ENCODE measurements around the gene TIMM22. TPM values are rescaled to one million over a fixed set of nuclear protein-coding genes. Genes with fewer than 3 reads are reported as not detected.

TIMM22 gene
- polyA plus RNA-seq, 3 donors from 2014 or later: 22.0 to 26.9 (median 24.4) TPM

DNA sequence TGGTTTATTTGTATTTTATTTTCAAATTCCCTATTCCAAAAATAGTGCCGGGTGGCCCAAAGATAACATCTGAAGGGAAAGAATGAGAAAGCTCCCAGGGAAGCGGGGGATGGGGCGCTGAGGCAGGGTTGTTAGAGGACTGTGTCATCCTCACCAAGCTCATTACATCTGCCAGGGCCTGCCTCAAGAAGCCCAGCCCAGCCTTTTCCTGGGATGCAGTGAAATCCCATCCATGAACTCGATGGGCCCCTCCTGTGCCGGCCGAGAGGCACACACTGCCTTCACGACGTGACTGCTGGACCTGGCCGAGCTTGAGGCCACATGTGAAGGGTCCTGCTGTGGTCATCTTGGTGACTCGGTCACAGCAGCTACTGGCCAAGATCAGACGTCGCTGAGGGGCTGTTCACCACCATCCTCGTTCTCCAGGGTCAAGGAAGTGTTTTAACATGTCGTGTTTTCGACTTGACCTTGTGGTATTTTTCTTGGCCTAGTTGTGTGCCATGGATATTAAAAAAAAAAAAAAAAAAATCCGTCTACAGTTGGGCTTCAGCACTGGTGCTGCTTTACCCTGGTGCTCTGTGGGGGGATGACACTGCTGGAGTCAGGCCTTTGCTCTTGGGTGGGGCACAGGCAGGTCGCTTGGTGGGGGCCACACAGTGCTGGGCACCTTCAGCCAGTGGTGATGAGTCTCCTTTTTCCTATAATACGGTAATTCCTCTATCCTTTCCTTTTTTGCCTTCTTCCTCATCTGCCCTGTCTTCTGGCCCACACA, 4.9 kb downstream of the TIMM22 start:
- Mint-ChIP-seq H3K27ac (peak overlapping the region in 1 of 6 donors; percentile 31), H3K9me3 (no peaks in the 10 kb centered on the region), H3K27me3 (ENCODE audit: low read depth in 3 of 3) (peaks cover 0 to 12% (median 4%) of the 10 kb centered on the region in 3 donors), H3K4me3 (no peak overlapping the region), H3K36me3 (peaks cover 0 to 21% (median 21%) of the 10 kb centered on the region in 3 donors), H3K4me1 (peaks cover 25 to 26% of the 10 kb centered on the region in 2 donors)
- no peak for DNase-seq

DNA sequence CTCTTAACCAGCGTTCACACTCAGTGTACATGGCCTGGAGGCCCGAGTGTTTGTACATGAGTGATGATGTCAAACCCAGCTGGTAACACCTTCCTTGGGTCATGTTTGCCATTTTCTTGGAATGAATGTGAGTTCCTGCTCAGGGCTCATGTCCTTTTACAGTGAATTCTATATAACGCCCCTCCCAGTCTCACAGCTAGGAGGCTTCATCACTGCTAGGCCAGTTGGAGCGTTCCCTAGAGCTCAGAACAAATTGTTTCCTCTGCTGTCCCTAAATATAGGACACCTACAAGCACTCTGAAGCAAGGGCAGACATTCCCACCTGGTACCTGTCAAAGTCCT, 5.5 kb downstream of the TIMM22 start:
- DNase-seq: no peak
- Mint-ChIP-seq H3K27ac (peak overlapping the region in 1 of 6 donors; percentile 31), H3K27me3 (ENCODE audit: low read depth in 3 of 3) (peaks cover 0 to 11% (median 2%) of the 10 kb centered on the region in 3 donors), H3K36me3 (peaks cover 0 to 21% (median 21%) of the 10 kb centered on the region in 3 donors), H3K9me3 (no peaks in the 10 kb centered on the region), H3K4me1 (peaks cover 21 to 22% of the 10 kb centered on the region in 2 donors), H3K4me3 (no peak overlapping the region)

DNA sequence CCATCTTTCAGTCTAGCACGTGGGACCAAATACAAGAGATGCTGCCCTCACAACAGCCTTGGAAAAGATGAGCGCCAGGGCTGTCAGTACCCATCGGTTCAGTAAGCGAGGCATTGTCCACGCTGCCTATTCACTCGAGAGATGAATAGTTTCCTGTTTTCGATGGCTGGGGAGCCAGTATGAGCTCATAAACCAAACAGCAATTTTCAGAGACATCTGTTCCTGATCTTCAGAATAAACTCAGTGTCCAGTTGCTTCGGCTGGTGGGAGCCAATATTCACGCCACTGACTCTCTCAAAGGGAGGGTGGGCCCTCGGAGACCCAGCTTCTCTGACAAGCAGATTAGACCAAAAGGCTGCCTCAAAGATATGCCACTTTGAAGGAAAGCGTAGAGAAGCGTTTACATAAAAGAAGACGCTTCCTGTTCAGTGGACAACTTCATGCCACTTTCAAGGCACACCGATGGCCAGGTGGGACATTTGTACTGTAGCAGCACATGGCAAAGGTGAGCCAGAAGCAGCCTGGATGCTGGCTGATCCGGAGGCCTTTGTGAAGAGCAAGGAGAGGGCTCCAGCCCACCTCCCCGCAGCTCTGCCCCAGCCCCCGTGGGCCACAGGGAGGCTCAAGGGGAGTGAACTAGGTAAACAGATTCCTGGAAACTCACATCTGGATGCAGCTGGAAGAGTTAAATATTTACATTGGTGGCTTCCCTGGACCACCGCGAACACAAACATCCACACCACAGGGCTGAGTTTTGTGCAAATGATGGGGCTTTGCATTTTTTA, 6.0 kb downstream of the TIMM22 start:
- Mint-ChIP-seq H3K27ac (peak overlapping the region in 1 of 6 donors; percentile 62), H3K9me3 (no peaks in the 10 kb centered on the region), H3K27me3 (ENCODE audit: low read depth in 3 of 3) (peaks cover under 1 to 11% (median 2%) of the 10 kb centered on the region in 3 donors), H3K4me3 (no peak overlapping the region), H3K36me3 (peaks cover 0 to 22% (median 21%) of the 10 kb centered on the region in 3 donors), H3K4me1 (peaks cover 16% of the 10 kb centered on the region in 2 donors)
- DNase-seq: no peak

DNA sequence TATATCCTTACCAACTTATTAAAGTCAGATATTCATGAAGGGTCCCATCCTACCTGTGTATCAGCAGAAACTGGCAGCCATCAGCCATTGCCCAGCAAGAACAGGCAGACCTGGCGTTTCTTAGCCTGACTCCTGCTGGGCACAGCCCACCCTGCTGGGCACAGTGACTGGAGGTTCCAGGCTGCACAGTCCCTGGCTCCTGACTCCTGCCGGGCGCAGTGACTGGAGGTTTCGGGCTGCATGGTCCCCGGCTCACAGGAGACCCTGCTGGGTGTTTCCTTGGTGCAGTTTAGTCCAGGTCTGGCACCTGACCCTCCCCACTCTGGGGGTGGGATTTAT, 6.7 kb downstream of the TIMM22 start:
- H3K36me3 Mint-ChIP-seq: peaks cover 0 to 24% (median 21%) of the 10 kb centered on the region in 3 donors
- DNase-seq: no peak
- no peak overlapping the region for H3K27ac Mint-ChIP-seq
- H3K4me3 Mint-ChIP-seq: no peak overlapping the region
- H3K9me3 Mint-ChIP-seq: no peaks in the 10 kb centered on the region
- H3K4me1 Mint-ChIP-seq: peaks cover 9 to 10% of the 10 kb centered on the region in 2 donors
- H3K27me3 Mint-ChIP-seq (ENCODE audit: low read depth in 3 of 3): peaks cover 2 to 11% (median 2%) of the 10 kb centered on the region in 3 donors

DNA sequence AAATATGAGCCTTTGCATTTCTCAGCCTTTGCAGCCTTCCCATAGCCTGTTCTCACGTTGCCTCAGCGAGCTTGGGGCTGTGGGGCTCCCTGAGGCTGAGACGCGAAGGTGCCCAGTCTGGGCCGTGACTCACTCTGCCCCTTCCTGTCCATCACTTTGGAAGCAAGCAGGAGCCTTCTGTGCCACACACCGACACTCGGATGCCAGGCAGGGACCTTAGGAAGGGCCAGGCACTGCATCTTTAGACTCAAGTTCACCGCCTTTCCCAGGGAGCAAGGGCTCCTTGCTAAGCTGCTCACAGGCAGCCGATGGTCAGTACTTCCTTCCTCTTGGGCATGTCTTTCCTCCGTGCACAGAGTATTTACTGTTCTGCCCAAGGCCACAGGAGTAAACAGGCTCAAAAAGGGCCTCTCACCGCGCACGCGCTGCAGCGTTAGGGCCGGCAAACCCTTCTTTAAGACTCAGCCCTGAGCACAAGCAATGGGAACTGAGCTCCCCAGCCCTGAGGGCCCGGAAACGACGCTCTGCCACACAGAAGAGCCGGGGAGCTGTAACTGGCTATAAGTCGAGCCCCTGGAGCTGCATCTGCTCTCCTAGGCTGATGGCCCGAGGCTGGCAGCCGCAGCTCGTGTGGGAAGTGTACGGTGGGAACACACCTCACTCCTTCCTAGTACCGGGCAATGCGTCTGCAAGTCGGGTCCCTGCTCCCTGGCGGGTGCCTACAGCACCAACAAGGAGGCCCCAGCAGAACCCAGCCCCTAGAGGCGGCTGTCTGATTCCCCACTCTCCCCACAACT, 7.2 kb downstream of the TIMM22 start:
- H3K27me3 Mint-ChIP-seq (ENCODE audit: low read depth in 3 of 3): peaks cover 2 to 13% (median 2%) of the 10 kb centered on the region in 3 donors
- H3K9me3 Mint-ChIP-seq: no peaks in the 10 kb centered on the region
- no peak overlapping the region for H3K4me3 Mint-ChIP-seq
- H3K4me1 Mint-ChIP-seq: peaks cover 4% of the 10 kb centered on the region in 2 donors
- DNase-seq: no peak
- H3K27ac Mint-ChIP-seq: no peak overlapping the region
- H3K36me3 Mint-ChIP-seq: peaks cover 0 to 23% (median 20%) of the 10 kb centered on the region in 3 donors

DNA sequence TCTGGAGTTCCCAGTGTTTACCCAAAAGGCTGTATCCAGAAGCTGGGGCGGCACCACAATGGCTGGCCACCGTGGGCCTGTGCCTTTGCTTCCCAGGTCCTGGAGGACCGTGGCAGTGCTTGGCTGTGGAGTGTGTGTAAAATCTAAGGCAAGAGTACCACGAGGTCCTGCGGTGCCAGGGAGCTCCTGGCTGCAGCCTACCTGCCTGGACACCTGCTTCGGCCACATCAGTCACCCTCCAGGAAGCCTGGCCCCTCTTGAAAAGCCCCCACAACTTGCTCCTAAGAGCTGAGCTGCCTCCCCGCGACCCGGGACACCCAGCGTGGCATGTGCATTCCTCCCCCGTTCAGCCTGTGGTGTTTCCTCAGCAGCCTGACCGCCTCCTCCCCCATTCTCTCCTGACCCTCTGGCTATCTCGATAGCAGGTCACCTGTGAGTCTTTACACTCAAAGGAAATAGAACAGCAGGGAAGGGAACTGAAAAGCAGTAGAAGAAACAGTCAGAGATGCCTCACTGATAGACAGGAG, 7.9 kb downstream of the TIMM22 start:
- H3K9me3 Mint-ChIP-seq: no peaks in the 10 kb centered on the region
- no peak for DNase-seq
- H3K4me3 Mint-ChIP-seq: no peak overlapping the region
- H3K27ac Mint-ChIP-seq: peak overlapping the region in 3 of 6 donors; percentile 28 to 60 (median 36)
- H3K4me1 Mint-ChIP-seq: peaks cover 0 to 2% of the 10 kb centered on the region in 2 donors
- H3K36me3 Mint-ChIP-seq: peaks cover 0 to 18% (median 18%) of the 10 kb centered on the region in 3 donors
- peaks cover 2 to 13% (median 2%) of the 10 kb centered on the region in 3 donors for H3K27me3 Mint-ChIP-seq (ENCODE audit: low read depth in 3 of 3)

DNA sequence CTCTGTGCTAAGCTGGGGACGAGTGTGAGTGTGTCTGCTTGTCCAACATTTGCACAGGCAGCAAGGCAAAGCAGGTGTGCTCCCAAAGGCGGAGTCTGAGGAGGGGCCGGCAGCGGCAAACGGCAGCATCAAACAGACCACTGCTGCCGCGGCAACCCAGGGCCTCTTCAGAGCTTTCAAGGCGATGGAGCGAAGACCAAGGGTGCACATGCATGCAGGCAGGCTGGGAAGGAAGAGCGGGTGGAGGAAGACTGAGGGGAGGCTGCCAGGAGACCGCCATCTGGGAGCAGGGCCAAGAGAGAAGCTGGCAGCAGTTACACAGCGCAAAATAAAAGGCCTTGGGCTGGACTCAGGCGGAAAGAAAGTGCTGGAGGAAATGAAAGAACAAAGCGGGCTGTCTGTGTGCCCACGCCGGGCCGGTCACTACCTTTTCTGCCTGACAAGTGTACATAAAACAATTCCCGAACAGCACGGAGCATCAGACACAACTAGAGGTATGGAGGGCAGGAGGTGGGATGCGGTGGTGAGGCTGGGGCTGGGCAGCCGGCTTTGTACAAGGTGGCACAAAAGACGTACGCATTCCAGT, 8.5 kb downstream of the TIMM22 start:
- no peak for DNase-seq
- H3K4me3 Mint-ChIP-seq: no peak overlapping the region
- peaks cover 0 to 15% (median 14%) of the 10 kb centered on the region in 3 donors for H3K36me3 Mint-ChIP-seq
- peak overlapping the region in 3 of 6 donors; percentile 36 to 77 (median 60) for H3K27ac Mint-ChIP-seq
- peaks cover 0 to 2% of the 10 kb centered on the region in 2 donors for H3K4me1 Mint-ChIP-seq
- peaks cover 2 to 11% (median 2%) of the 10 kb centered on the region in 3 donors for H3K27me3 Mint-ChIP-seq (ENCODE audit: low read depth in 3 of 3)
- no peaks in the 10 kb centered on the region for H3K9me3 Mint-ChIP-seq

DNA sequence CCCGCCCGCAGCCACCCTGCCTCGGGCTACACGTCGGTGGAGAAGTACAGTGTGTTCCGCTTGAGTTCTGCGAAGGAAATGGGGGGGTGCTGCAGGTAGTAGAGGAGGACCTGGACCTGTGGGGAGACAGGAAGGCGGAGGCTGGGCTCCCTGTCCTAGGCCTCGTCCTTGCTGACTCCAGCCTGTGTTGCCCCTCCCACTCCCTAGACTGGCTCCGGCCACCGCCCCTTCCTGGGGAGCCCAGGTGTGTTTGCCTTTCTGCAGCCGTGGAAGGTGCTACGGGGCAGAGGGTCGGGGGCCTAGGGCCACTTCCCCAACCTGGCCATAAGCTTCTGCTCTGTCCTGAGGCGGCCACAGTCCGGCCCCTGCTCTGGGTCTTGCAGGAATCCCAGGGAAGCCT, 9.1 kb downstream of the TIMM22 start:
- H3K4me3 Mint-ChIP-seq: no peak overlapping the region

DNA sequence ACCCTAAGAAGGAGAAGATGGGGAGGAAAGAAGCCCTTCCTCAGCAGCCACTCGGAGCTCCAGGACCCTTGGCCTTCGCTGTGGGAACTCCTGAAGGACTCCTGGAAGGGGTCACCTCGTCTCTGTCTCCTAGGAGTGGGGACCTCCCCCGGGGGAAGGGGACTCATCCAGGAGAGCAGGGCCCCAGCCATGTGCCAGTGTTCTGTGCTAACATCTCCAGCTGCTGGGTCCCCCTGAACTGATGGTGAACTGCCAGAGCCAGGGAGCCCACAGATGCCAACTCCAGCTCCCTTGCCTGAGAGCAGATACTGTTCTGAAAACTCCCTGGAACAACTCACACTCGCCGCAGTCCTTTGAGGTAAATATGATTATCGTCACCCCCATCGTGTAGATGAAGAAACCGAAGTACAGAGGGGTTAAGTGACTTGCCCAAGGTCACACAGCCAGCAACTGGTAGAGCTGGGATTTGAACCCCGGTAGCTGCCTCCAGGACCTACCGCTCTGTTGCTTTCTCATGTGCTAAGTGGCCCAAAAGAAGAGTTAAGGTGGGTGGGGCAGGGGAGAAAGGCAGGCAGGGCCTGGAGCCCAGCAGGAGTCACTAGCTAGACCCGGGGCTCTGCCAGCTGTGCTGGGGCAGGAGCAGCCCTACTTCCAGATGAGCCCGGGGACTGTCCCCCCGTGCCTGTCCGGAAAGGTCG, 10.5 kb downstream of the TIMM22 start:
- Mint-ChIP-seq H3K4me1 (no peaks in the 10 kb centered on the region), H3K27me3 (ENCODE audit: low read depth in 3 of 3) (peaks cover 2 to 10% (median 2%) of the 10 kb centered on the region in 3 donors), H3K36me3 (peaks cover 0 to 9% (median 8%) of the 10 kb centered on the region in 3 donors), H3K4me3 (no peak overlapping the region), H3K9me3 (no peaks in the 10 kb centered on the region), H3K27ac (no peak overlapping the region)
- no peak for DNase-seq

More for the DNA sequence above, 9.1 kb downstream of the TIMM22 start:
- peaks cover 2 to 10% (median 2%) of the 10 kb centered on the region in 3 donors for H3K27me3 Mint-ChIP-seq (ENCODE audit: low read depth in 3 of 3)
- H3K9me3 Mint-ChIP-seq: no peaks in the 10 kb centered on the region
- H3K4me1 Mint-ChIP-seq: peaks cover 0 to 2% of the 10 kb centered on the region in 2 donors
- H3K27ac Mint-ChIP-seq: no peak overlapping the region
- peaks cover 0 to 13% (median 12%) of the 10 kb centered on the region in 3 donors for H3K36me3 Mint-ChIP-seq
- no peak for DNase-seq

DNA sequence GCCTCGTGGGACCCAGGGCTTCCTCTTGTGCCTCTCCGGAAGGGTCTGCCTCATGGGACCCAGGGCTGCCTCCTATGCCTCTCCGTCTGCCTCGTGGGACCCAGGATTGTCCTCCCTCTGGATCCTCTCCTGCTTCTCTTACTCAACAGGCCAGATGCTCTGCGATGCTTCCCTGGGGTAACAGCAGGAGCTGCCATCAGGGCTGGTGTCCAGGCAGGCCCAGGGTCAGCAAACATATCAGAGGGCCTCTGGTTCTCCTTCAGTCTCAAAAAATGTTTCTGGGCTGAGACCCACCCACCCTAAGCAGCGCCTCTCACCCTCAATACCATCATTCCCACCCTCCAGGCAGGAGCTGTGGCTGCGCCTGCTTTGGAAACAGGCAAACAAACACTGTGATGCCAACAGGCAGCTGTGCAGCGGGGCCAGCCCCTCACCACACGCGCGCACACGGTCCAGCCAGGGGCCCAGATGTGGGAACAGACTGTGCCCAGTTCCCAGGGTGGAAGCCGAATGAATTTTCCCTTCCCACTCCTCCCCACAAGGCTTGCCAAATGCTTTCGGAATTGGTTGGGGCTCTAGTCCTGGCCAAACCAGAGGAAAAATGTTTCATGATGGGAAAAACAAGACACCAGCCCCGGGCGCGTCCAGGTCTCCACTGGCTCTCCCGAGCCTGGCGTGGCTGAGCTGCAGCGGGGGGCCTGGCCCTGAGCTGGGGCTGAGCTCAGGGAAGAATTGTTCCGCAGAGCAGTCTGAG, 11.3 kb downstream of the TIMM22 start:
- DNase-seq: no peak
- no peaks in the 10 kb centered on the region for H3K9me3 Mint-ChIP-seq
- peaks cover 2 to 6% (median 2%) of the 10 kb centered on the region in 3 donors for H3K27me3 Mint-ChIP-seq (ENCODE audit: low read depth in 3 of 3)
- peaks cover 0 to 8% (median 2%) of the 10 kb centered on the region in 3 donors for H3K36me3 Mint-ChIP-seq
- no peaks in the 10 kb centered on the region for H3K4me1 Mint-ChIP-seq
- H3K4me3 Mint-ChIP-seq: no peak overlapping the region
- H3K27ac Mint-ChIP-seq: peak overlapping the region in 1 of 6 donors; percentile 61

DNA sequence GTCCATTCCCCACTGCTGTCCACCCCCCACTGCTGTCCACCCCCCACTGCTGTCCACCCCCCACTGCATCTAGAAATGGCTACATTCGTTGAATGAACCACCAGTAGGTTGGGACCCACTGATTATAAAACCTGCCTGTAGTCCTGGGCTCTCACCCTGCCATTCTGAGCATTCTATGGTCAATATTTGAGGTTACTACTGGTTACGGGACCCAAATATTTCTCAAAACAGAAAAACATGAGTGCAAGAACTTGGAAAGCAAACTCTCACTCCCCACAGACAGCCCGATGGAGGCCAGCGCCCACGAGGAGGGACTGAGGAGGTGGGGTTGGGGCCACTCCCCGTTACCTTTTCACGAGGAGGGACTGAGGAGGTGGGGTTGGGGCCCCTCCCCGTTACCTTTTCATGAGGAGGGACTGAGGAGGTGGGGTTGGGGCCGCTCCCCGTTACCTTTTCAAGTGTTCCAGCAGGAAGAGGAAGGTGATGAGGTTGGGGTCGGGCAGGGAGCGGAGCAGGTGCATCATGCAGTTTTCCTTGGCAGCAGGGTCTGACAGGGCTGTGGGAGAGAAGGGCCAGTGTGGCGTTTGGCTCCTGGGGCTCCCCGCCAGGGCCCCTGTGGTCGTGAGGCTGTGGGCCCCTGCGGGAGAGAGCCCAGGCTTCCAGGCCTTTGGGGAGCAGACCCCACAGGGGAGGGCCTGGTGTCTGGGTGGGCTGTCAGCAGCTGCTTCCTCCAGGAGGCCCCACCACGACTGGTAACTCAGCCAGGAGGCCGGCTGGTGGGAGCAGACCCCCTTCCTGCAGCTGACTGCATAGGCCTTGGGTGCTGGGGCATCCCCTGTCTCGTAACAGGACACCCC, 12.5 kb downstream of the TIMM22 start:
- Mint-ChIP-seq H3K4me1 (no peaks in the 10 kb centered on the region), H3K36me3 (peaks cover 0 to 8% (median 0%) of the 10 kb centered on the region in 3 donors), H3K4me3 (no peak overlapping the region), H3K27ac (no peak overlapping the region), H3K9me3 (no peaks in the 10 kb centered on the region), H3K27me3 (ENCODE audit: low read depth in 3 of 3) (peaks cover 2 to 3% (median 2%) of the 10 kb centered on the region in 3 donors)
- no peak for DNase-seq
